PC-9 (cell line): ENCODE measurements around the gene DIAPH3. TPM values are rescaled to one million over a fixed set of nuclear protein-coding genes. Genes with fewer than 3 reads are reported as not detected.

Experiments used
- BruUV-seq: library from RNA; stranded (reverse); fragments of 400-500 nt; replicated peaks from 2 replicates; lab custom pipeline; 2021; lab: Mats Ljungman, UMichigan
- CTCF ChIA-PET: fragments of 300-600 bp; sonication (Branson Sonifier 250); formaldehyde crosslinking; loops from one replicate; lab custom pipeline; 2022; ENCODE audit warnings: antibody characterized with exemption; lab: Charles Lee
- POLR2A ChIA-PET: fragments of 300-600 bp; sonication (Branson Sonifier 250); formaldehyde crosslinking; loops from one replicate; lab custom pipeline; 2022; ENCODE audit warnings: antibody characterized with exemption; ENCODE audit not compliant: unreplicated experiment; lab: Charles Lee
- DNase-seq, 2 experiments: peaks; one replicate each; pipeline versions ENCODE4 v3.0.0 to v3.0.0-alpha.2; 2015 to 2022; ENCODE audit warnings: mixed read lengths in 1 of 2
- H2AFZ ChIP-seq: fragments of 200-600 bp; sonication (generic); 2 replicates; pipeline ENCODE4 v1.8.1; 2017; ENCODE audit warnings: antibody characterized with exemption
- H3F3A ChIP-seq: fragments of 200-600 bp; sonication (generic); 2 replicates; pipeline ENCODE4 v1.8.1; 2017; ENCODE audit warnings: antibody characterized with exemption, mild to moderate bottlenecking, low read depth; ENCODE audit not compliant: insufficient read depth
- H3K27ac ChIP-seq: fragments of 200-600 bp; sonication (generic); 2 replicates; pipeline ENCODE4 v1.6.1; 2016; ENCODE audit warnings: mixed run types
- H3K27me3 ChIP-seq: fragments of 200-600 bp; sonication (generic); 2 replicates; pipeline ENCODE4 v1.6.1; 2016; ENCODE audit warnings: low read depth, mixed run types; ENCODE audit not compliant: insufficient read depth
- H3K36me3 ChIP-seq: fragments of 200-600 bp; sonication (generic); 2 replicates; pipeline ENCODE4 v1.6.1; 2016; ENCODE audit warnings: low read depth, mixed run types
- H3K4me1 ChIP-seq: fragments of 200-600 bp; sonication (generic); replicated peaks from 2 replicates; pipeline ENCODE4 v1.6.1; 2016; ENCODE audit warnings: mixed run types; ENCODE audit not compliant: insufficient read depth
- H3K4me2 ChIP-seq: fragments of 200-600 bp; sonication (generic); 2 replicates; pipeline ENCODE4 v1.6.1; 2017; ENCODE audit warnings: mixed run types
- H3K4me3 ChIP-seq: fragments of 200-600 bp; sonication (generic); 2 replicates; pipeline ENCODE4 v1.6.1; 2016; ENCODE audit warnings: mixed run types
- H3K79me2 ChIP-seq: fragments of 200-600 bp; sonication (generic); 2 replicates; pipeline ENCODE4 v1.6.1; 2017; ENCODE audit warnings: low read depth, mixed run types
- H3K9me2 ChIP-seq: fragments of 200-600 bp; sonication (generic); 2 replicates; pipeline ENCODE4 v1.8.1; 2017; ENCODE audit warnings: mild to moderate bottlenecking; ENCODE audit not compliant: insufficient read depth
- H3K9me3 ChIP-seq: fragments of 200-600 bp; sonication (generic); 2 replicates; pipeline ENCODE4 v1.8.1; 2016; ENCODE audit warnings: low read depth; ENCODE audit not compliant: insufficient read depth
- H4K20me1 ChIP-seq: fragments of 200-600 bp; sonication (generic); 2 replicates; pipeline ENCODE4 v1.8.1; 2017; ENCODE audit not compliant: insufficient read depth
- EZH2 ChIP-seq: fragments of 200-600 bp; sonication (generic); IDR thresholded peaks from 2 replicates; pipeline ENCODE4 v1.8.0; 2017; ENCODE audit warnings: antibody characterized with exemption, low read depth
- intact Hi-C: fragments of 100-400 bp; cut with micrococcal nuclease; formaldehyde crosslinking; loops from one replicate; pipeline ENCODE4 v1.10.0; 2022; ENCODE audit not compliant: unreplicated experiment
- total RNA-seq: library from RNA; stranded (reverse); gene quantifications from 2 replicates; pipeline ENCODE4 v1.2.3, GENCODE V29; 2021
- TF ChIP-seq, protein P1 (sequence below): fragments of 200-600 bp; sonication (generic); conservative IDR thresholded peaks from 2 replicates; pipeline ENCODE4 v1.6.1; 2017; ENCODE audit warnings: mixed run types, antibody characterized with exemption, mild to moderate bottlenecking, moderate library complexity

Gene DIAPH3
- total RNA-seq, 1 experiment from 2014 or later = 39.3 TPM

DNA sequence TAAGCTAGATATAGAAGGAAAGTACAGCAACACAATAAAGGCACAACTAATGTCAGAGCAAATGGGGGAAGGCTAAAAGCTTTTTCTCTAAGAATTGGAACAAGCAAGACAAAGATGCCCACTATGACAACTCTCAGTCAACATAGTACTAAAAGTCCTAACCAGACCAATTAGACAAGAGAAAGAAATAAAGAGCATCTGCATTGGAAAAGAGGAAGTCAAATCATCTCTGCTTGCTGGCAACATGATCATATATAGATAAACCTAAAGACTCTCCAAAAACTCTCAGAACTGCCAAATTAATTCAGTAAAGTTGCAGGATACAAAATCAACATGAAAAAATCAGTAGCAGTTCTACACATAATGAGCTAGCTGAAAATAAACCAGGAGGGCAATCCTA lies 542.0 kb downstream of the DIAPH3 start:
- Histone ChIP-seq H3K9me3 (no peaks in the 10 kb centered on the region), H3K27me3 (peaks cover 8% of the 10 kb centered on the region; the same call in 1 of the 2 replicates), H3K36me3 (no peaks in the 10 kb centered on the region), H3K9me2 (no peaks in the 10 kb centered on the region), H2AFZ (no peak overlapping the region), H3K79me2 (no peaks in the 10 kb centered on the region), H3F3A (no peaks in the 10 kb centered on the region), H3K27ac (no peak overlapping the region), H3K4me2 (no peak overlapping the region), H4K20me1 (no peaks in the 10 kb centered on the region), H3K4me1 (no peaks in the 10 kb centered on the region), H3K4me3 (no peak overlapping the region)
- ChIA-PET POLR2A (no interaction called here), CTCF (no interaction called here)
- no TSS peak for BruUV-seq
- TF ChIP-seq, protein P1, sequence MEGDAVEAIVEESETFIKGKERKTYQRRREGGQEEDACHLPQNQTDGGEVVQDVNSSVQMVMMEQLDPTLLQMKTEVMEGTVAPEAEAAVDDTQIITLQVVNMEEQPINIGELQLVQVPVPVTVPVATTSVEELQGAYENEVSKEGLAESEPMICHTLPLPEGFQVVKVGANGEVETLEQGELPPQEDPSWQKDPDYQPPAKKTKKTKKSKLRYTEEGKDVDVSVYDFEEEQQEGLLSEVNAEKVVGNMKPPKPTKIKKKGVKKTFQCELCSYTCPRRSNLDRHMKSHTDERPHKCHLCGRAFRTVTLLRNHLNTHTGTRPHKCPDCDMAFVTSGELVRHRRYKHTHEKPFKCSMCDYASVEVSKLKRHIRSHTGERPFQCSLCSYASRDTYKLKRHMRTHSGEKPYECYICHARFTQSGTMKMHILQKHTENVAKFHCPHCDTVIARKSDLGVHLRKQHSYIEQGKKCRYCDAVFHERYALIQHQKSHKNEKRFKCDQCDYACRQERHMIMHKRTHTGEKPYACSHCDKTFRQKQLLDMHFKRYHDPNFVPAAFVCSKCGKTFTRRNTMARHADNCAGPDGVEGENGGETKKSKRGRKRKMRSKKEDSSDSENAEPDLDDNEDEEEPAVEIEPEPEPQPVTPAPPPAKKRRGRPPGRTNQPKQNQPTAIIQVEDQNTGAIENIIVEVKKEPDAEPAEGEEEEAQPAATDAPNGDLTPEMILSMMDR = no peak
- no peak for TF ChIP-seq EZH2
- no peak for DNase-seq
- intact Hi-C loops = no loop called here

Other genes starting within 250 kb of the DIAPH3 start
- 13.9 and 17.3 TPM in 2 replicates for gene TDRD3, start 233.3 kb upstream of the DIAPH3 start, total RNA-seq